Small intestine (tissue), 7 donors: ENCODE measurements around the gene EIF4G1. TPM values are rescaled to one million over a fixed set of nuclear protein-coding genes. Genes with fewer than 3 reads are reported as not detected.

Experiments used
- DNase-seq, 2 donors: peaks; one replicate each; pipeline versions ENCODE4 v3.0.0 to v3.0.0-alpha.2; 2013
- FAIRE-seq: peaks from 2 replicates; lab custom pipeline; 2012; peaks lifted over from hg19 to GRCh38; lab: Jason Lieb, UNC
- H3K27ac ChIP-seq, 3 donors: one replicate each; pipeline ENCODE4 v1.5.1; 2013; ENCODE audit warnings: low read length in 2 of 3, mild to moderate bottlenecking in 2 of 3, control low read depth in 1 of 3, inconsistent platforms in 1 of 3, low read depth in 1 of 3, moderate library complexity in 1 of 3
- H3K27me3 ChIP-seq, 3 donors: one replicate each; pipeline ENCODE4 v1.6.1; 2013; ENCODE audit warnings: low read length in 3 of 3, inconsistent platforms in 1 of 3; ENCODE audit not compliant: control insufficient read depth in 3 of 3, insufficient read depth in 3 of 3
- H3K36me3 ChIP-seq, 3 donors: one replicate each; pipeline ENCODE4 v1.6.1; 2013; ENCODE audit warnings: low read length in 3 of 3, inconsistent platforms in 1 of 3, low read depth in 1 of 3, mild to moderate bottlenecking in 1 of 3, moderate library complexity in 1 of 3; ENCODE audit not compliant: control insufficient read depth in 3 of 3, insufficient read depth in 2 of 3
- H3K4me1 ChIP-seq, 3 donors: one replicate each; pipeline ENCODE4 v1.6.1; 2013; ENCODE audit warnings: low read length in 2 of 3, inconsistent platforms in 1 of 3, low read depth in 1 of 3, mild to moderate bottlenecking in 1 of 3, moderate library complexity in 1 of 3; ENCODE audit not compliant: control insufficient read depth in 3 of 3, insufficient read depth in 2 of 3
- H3K4me3 ChIP-seq, 3 donors: one replicate each; pipeline ENCODE4 v1.5.1; 2013; ENCODE audit warnings: low read length in 3 of 3, control low read depth in 1 of 3, inconsistent platforms in 1 of 3, low read depth in 1 of 3, mild to moderate bottlenecking in 1 of 3, moderate library complexity in 1 of 3
- H3K9me3 ChIP-seq, 2 donors: one replicate each; pipeline ENCODE4 v1.6.1; 2013; ENCODE audit warnings: low read depth in 1 of 2, low read length in 1 of 2; ENCODE audit not compliant: control insufficient read depth in 2 of 2, insufficient read depth in 1 of 2
- WGBS, 3 donors: extraction: QIAGEN DNeasy Blood & Tissue Kit; methylation state at CpG; one replicate each; pipeline ENCODE4 v1.1.7; 2013; 5-methylcytosine and 5-hydroxymethylcytosine counted together
- polyA plus RNA-seq, 4 donors: library from polyadenylated mRNA; stranded (reverse) in 3 of 4; unstranded in 1 of 4; fragments of 200-250 nt in 3 of 4; fragments of 120-200 nt in 1 of 4; gene quantifications; one replicate each; pipeline versions ENCODE4 v1.2.1 to v1.2.3, GENCODE V29; 2013
- donor health status: healthy with polysubstance abuse.
- donor health status: control.
- donor health status: control.
- donor health status: Bipolar disorder and iron deficiency.
- donor health status: healthy.

The EIF4G1 gene
- polyA plus RNA-seq, 4 donors: 115 to 220 (median 155) TPM

GRCh38 chr3:184284696-184285095 lies 29.7 kb upstream of the EIF4G1 start:
- Histone ChIP-seq H3K4me1 (no peaks in the 10 kb centered on the region), H3K9me3 (no peaks in the 10 kb centered on the region), H3K4me3 (no peak overlapping the region), H3K27me3 (peaks cover 0 to 11% (median 0%) of the 10 kb centered on the region in 3 donors), H3K27ac (no peak overlapping the region), H3K36me3 (no peaks in the 10 kb centered on the region)
- WGBS, 3 donors: 16 to 19% (median 17%) methylated on average over 4 of the region's 4 CpGs
- peak; percentile 31 to 50 for DNase-seq
- FAIRE-seq: no peak

- H3K9me3 ChIP-seq: no peaks in the 10 kb centered on the region
- no peak overlapping the region for H3K27ac ChIP-seq
- 5 to 9% (median 8%) methylated on average over 10 of the region's 10 CpGs for WGBS, 3 donors
- H3K27me3 ChIP-seq: peaks cover 0 to 5% (median 0%) of the 10 kb centered on the region in 3 donors
- FAIRE-seq (no peak), DNase-seq (peak; percentile 47 to 48)
- H3K36me3 ChIP-seq: no peaks in the 10 kb centered on the region
- H3K4me1 ChIP-seq: no peaks in the 10 kb centered on the region
- H3K4me3 ChIP-seq: no peak overlapping the region
Observed at GRCh38 chr3:184289426-184289938, 24.9 kb upstream of the EIF4G1 start.

GRCh38 chr3:184290331-184290730 lies 24.1 kb upstream of the EIF4G1 start:
- H3K27me3 ChIP-seq: peaks cover 0 to 8% (median 0%) of the 10 kb centered on the region in 3 donors
- FAIRE-seq (no peak), DNase-seq (no peak)
- H3K36me3 ChIP-seq: no peaks in the 10 kb centered on the region
- H3K4me1 ChIP-seq: no peaks in the 10 kb centered on the region
- H3K9me3 ChIP-seq: no peaks in the 10 kb centered on the region
- H3K27ac ChIP-seq: no peak overlapping the region
- no peak overlapping the region for H3K4me3 ChIP-seq
- WGBS, 3 donors: 85 to 96% (median 95%) methylated on average over 9 to 10 of the region's 10 CpGs

GRCh38 chr3:184291044-184291737 lies 23.2 kb upstream of the EIF4G1 start:
- H3K27me3 ChIP-seq: peaks cover 0 to 8% (median 0%) of the 10 kb centered on the region in 3 donors
- H3K9me3 ChIP-seq: no peaks in the 10 kb centered on the region
- WGBS, 3 donors: 77 to 83% (median 78%) methylated on average over 21 to 22 of the region's 22 CpGs
- H3K36me3 ChIP-seq: no peaks in the 10 kb centered on the region
- DNase-seq (no peak), FAIRE-seq (no peak)
- H3K4me1 ChIP-seq: no peaks in the 10 kb centered on the region
- no peak overlapping the region for H3K4me3 ChIP-seq
- H3K27ac ChIP-seq: no peak overlapping the region

- Histone ChIP-seq H3K4me3 (no peak overlapping the region), H3K27ac (no peak overlapping the region), H3K9me3 (no peaks in the 10 kb centered on the region), H3K36me3 (no peaks in the 10 kb centered on the region), H3K27me3 (peaks cover 0 to 8% (median 0%) of the 10 kb centered on the region in 3 donors), H3K4me1 (no peaks in the 10 kb centered on the region)
- DNase-seq: no peak
- no peak for FAIRE-seq
- WGBS, 3 donors: 90 to 91% (median 90%) methylated on average over 18 to 21 of the region's 21 CpGs
Observed at GRCh38 chr3:184291738-184292445, 22.5 kb upstream of the EIF4G1 start.

- no peaks in the 10 kb centered on the region for H3K36me3 ChIP-seq
- H3K9me3 ChIP-seq: no peaks in the 10 kb centered on the region
- DNase-seq (peak in 1 of 2 donors; percentile 38), FAIRE-seq (no peak)
- H3K4me3 ChIP-seq: no peak overlapping the region
- peaks cover 3 to 8% (median 7%) of the 10 kb centered on the region in 3 donors for H3K4me1 ChIP-seq
- no peak overlapping the region for H3K27ac ChIP-seq
- WGBS, 3 donors: 18 to 53% (median 31%) methylated on average over 3 of the region's 3 CpGs
- H3K27me3 ChIP-seq: peaks cover 0 to 3% (median 0%) of the 10 kb centered on the region in 3 donors
Observed at GRCh38 chr3:184295771-184296170, 18.6 kb upstream of the EIF4G1 start.

GRCh38 chr3:184296616-184297015 lies 17.8 kb upstream of the EIF4G1 start:
- FAIRE-seq: no peak
- Histone ChIP-seq H3K27ac (no peak overlapping the region), H3K9me3 (no peaks in the 10 kb centered on the region), H3K36me3 (peaks cover 2 to 8% (median 4%) of the 10 kb centered on the region in 3 donors), H3K4me1 (peaks cover 3 to 8% (median 7%) of the 10 kb centered on the region in 3 donors), H3K4me3 (no peak overlapping the region), H3K27me3 (peaks cover 0 to 3% (median 0%) of the 10 kb centered on the region in 3 donors)
- DNase-seq: no peak
- 78 to 89% (median 80%) methylated on average over 7 of the region's 7 CpGs for WGBS, 3 donors

GRCh38 chr3:184298759-184299487 lies 15.5 kb upstream of the EIF4G1 start, which contains the start of gene PSMD2:
Gene PSMD2 (plus strand): TSS chr3:184299241. CDS start chr3:184299267, 26 bp downstream.
- WGBS, 3 donors: 0% methylated on average over 47 to 78 of the region's 78 CpGs
- DNase-seq (peak; percentile 97), FAIRE-seq (no peak)
- Histone ChIP-seq H3K27ac (peak within 1 kb of the TSS; percentile 82 to 84 (median 84)), H3K9me3 (no peaks in the 10 kb centered on the region), H3K4me1 (peaks cover 3 to 8% (median 7%) of the 10 kb centered on the region in 3 donors), H3K4me3 (peak within 1 kb of the TSS; percentile 84 to 91 (median 85)), H3K36me3 (peaks cover 19 to 29% (median 21%) of the 10 kb centered on the region in 3 donors), H3K27me3 (peaks cover 0 to 3% (median 0%) of the 10 kb centered on the region in 3 donors)
